Liver (tissue), 9 donors: ENCODE measurements around the gene AMZ1. TPM values are rescaled to one million over a fixed set of nuclear protein-coding genes. Genes with fewer than 3 reads are reported as not detected.

Source experiments
- DNase-seq: peaks from one replicate; pipeline ENCODE4 v3.0.0-alpha.2; 2017; ENCODE audit warnings: low spot score
- H3K27ac ChIP-seq, 2 donors: one replicate each; pipeline ENCODE4 v1.7.0; 2013; ENCODE audit warnings: inconsistent platforms in 2 of 2, low read length in 2 of 2, control low read depth in 1 of 2, low read depth in 1 of 2, mild to moderate bottlenecking in 1 of 2
- H3K27me3 ChIP-seq, 4 donors: one replicate each; pipeline versions ENCODE4 v1.6.1 to v1.7.0; 2013; ENCODE audit warnings: low read length in 3 of 4, inconsistent platforms in 1 of 4, mild to moderate bottlenecking in 1 of 4, moderate library complexity in 1 of 4; ENCODE audit not compliant: control insufficient read depth in 4 of 4, insufficient read depth in 4 of 4
- H3K36me3 ChIP-seq, 4 donors: one replicate each; pipeline versions ENCODE4 v1.6.1 to v1.7.0; 2013; ENCODE audit warnings: low read length in 3 of 4, mild to moderate bottlenecking in 3 of 4, low read depth in 1 of 4, moderate library complexity in 1 of 4; ENCODE audit not compliant: control insufficient read depth in 4 of 4, insufficient read depth in 3 of 4
- H3K4me1 ChIP-seq, 4 donors: one replicate each; pipeline versions ENCODE4 v1.6.1 to v1.7.0; 2013; ENCODE audit warnings: low read length in 3 of 4, mild to moderate bottlenecking in 3 of 4, moderate library complexity in 1 of 4; ENCODE audit not compliant: control insufficient read depth in 4 of 4, insufficient read depth in 4 of 4
- H3K4me3 ChIP-seq, 3 donors: one replicate each; pipeline versions ENCODE4 v1.6.1 to v1.7.0; 2013; ENCODE audit warnings: low read length in 3 of 3, control low read depth in 1 of 3, low read depth in 1 of 3, mild to moderate bottlenecking in 1 of 3
- H3K9ac ChIP-seq, 2 donors: one replicate each; pipeline ENCODE4 v1.7.0; 2013; ENCODE audit warnings: low read length in 2 of 2, mild to moderate bottlenecking in 2 of 2, moderate library complexity in 2 of 2, control low read depth in 1 of 2, low read depth in 1 of 2
- H3K9me3 ChIP-seq, 4 donors: one replicate each; pipeline versions ENCODE4 v1.6.1 to v1.7.0; 2013; ENCODE audit warnings: low read length in 3 of 4; ENCODE audit not compliant: control insufficient read depth in 4 of 4
- EGR1 ChIP-seq, 2 donors: IDR thresholded peaks; 2 replicates each; pipeline ENCODE4 v1.6.1; 2016 to 2018; ENCODE audit warnings: antibody characterized with exemption in 2 of 2, low read depth in 2 of 2
- FOXA1 ChIP-seq: IDR thresholded peaks from 2 replicates; pipeline ENCODE4 v1.6.1; 2016; ENCODE audit warnings: antibody characterized with exemption
- FOXA2 ChIP-seq: IDR thresholded peaks from 2 replicates; pipeline ENCODE4 v1.6.1; 2016; ENCODE audit warnings: antibody characterized with exemption
- HNF4A ChIP-seq, 2 donors: conservative IDR thresholded peaks; 2 replicates each; pipeline ENCODE4 v1.6.1; 2016; ENCODE audit warnings: antibody characterized with exemption in 2 of 2, mild to moderate bottlenecking in 2 of 2
- HNF4G ChIP-seq: IDR thresholded peaks from 2 replicates; pipeline ENCODE4 v1.6.1; 2016; ENCODE audit warnings: antibody characterized with exemption
- MAX ChIP-seq: IDR thresholded peaks from 2 replicates; pipeline ENCODE4 v1.6.1; 2016; ENCODE audit warnings: antibody characterized with exemption
- NR2F2 ChIP-seq: IDR thresholded peaks from 2 replicates; pipeline ENCODE4 v1.6.1; 2016; ENCODE audit warnings: antibody characterized with exemption
- RAD21 ChIP-seq, 2 donors: IDR thresholded peaks; 2 replicates each; pipeline ENCODE4 v1.6.1; 2016; ENCODE audit warnings: antibody characterized with exemption in 2 of 2, mild to moderate bottlenecking in 2 of 2
- REST ChIP-seq: IDR thresholded peaks from 2 replicates; pipeline ENCODE4 v1.6.1; 2016; ENCODE audit warnings: antibody characterized with exemption, mild to moderate bottlenecking
- RXRA ChIP-seq, 2 donors: IDR thresholded peaks; 2 replicates each; pipeline ENCODE4 v1.6.1; 2017 to 2018; ENCODE audit warnings: antibody characterized with exemption in 2 of 2, mild to moderate bottlenecking in 1 of 2
- SP1 ChIP-seq: IDR thresholded peaks from 2 replicates; pipeline ENCODE4 v1.6.1; 2018; ENCODE audit warnings: antibody characterized with exemption, mild to moderate bottlenecking
- TAF1 ChIP-seq: conservative IDR thresholded peaks from 2 replicates; pipeline ENCODE4 v1.6.1; 2016; ENCODE audit warnings: antibody characterized with exemption, mild to moderate bottlenecking
- YY1 ChIP-seq: IDR thresholded peaks from 2 replicates; pipeline ENCODE4 v1.6.1; 2016; ENCODE audit warnings: antibody characterized with exemption, mild to moderate bottlenecking
- ZBTB33 ChIP-seq: IDR thresholded peaks from 2 replicates; pipeline ENCODE4 v1.6.1; 2016; ENCODE audit warnings: antibody characterized with exemption
- WGBS: extraction: QIAGEN DNeasy Blood & Tissue Kit; methylation state at CpG from one replicate; pipeline ENCODE4 v1.1.7; 2013; 5-methylcytosine and 5-hydroxymethylcytosine counted together
- polyA plus RNA-seq, 2 donors: library from polyadenylated mRNA; stranded (reverse) in 1 of 2; unstranded in 1 of 2; fragments of 200-250 nt in 1 of 2; fragments of >200 nt in 1 of 2; fragmentation: Nextera tagmentation in 1 of 2; extraction: Ambion mirVana in 1 of 2; gene quantifications; one replicate each; pipeline versions ENCODE4 v1.2.1 to v1.2.3, GENCODE V29; 2013 to 2015
- total RNA-seq, 2 donors: library from RNA; depleted of rRNA; stranded (reverse); fragments of >200 nt; gene quantifications; one replicate each; pipeline ENCODE4 v1.2.3, GENCODE V29; 2014
- donor health status: healthy.
- donor health status: healthy.
- donor health status: healthy.
- donor health status: healthy.
- donor health status: healthy.

Gene AMZ1
- total and polyA plus RNA-seq, 4 donors = 0.10 to 1.3 (median 1.1) TPM; not detected in 1

GRCh38 chr7:2728316-2729030 is 40.5 kb downstream of the AMZ1 start:
- no peak overlapping the region for H3K4me3 ChIP-seq
- H3K9me3 ChIP-seq = no peaks in the 10 kb centered on the region
- WGBS = 71% methylated on average over 15 of the region's 15 CpGs
- H3K9ac ChIP-seq = no peak overlapping the region
- TF ChIP-seq RXRA (IDR thresholded peaks at IDR 0.05) (no peak), SP1 (no peak), FOXA2 (no peak), ZBTB33 (no peak), REST (no peak), EGR1 (IDR thresholded peaks at IDR 0.05; ENCODE audit: low read depth in 2 of 2) (no peak), MAX (no peak), FOXA1 (no peak), YY1 (no peak), TAF1 (no peak), NR2F2 (no peak), HNF4G (no peak)
- peaks cover 0 to 6% (median 3%) of the 10 kb centered on the region in 4 donors for H3K36me3 ChIP-seq
- peak overlapping the region in 1 of 2 donors; percentile 2 for H3K27ac ChIP-seq
- no peaks in the 10 kb centered on the region for H3K4me1 ChIP-seq
- DNase-seq = no peak
- no peaks in the 10 kb centered on the region for H3K27me3 ChIP-seq

GRCh38 chr7:2729031-2729892 is 41.3 kb downstream of the AMZ1 start:
- WGBS = 80% methylated on average over 37 of the region's 37 CpGs
- peaks cover 0 to 6% (median 2%) of the 10 kb centered on the region in 4 donors for H3K36me3 ChIP-seq
- TF ChIP-seq RAD21 (IDR thresholded peaks at IDR 0.05) = peak in 1 of 2 donors; percentile 7
- no peak for TF ChIP-seq HNF4A (conservative IDR thresholded peaks at IDR 0.05)
- no peaks in the 10 kb centered on the region for H3K4me1 ChIP-seq
- no peaks in the 10 kb centered on the region for H3K9me3 ChIP-seq
- H3K9ac ChIP-seq = no peak overlapping the region
- no peaks in the 10 kb centered on the region for H3K27me3 ChIP-seq
- DNase-seq = no peak
- H3K27ac ChIP-seq = peak overlapping the region in 1 of 2 donors; percentile 2
- H3K4me3 ChIP-seq = no peak overlapping the region
